A673 (cell line): ENCODE results near the gene LACTBL1.

Source experiments
- EZH2 ChIP-seq: fragments of 200-600 bp; sonication (generic); IDR thresholded peaks from 2 replicates; pipeline ENCODE4 v1.6.1; 2017; ENCODE audit warnings: borderline replicate concordance, low read depth, mild to moderate bottlenecking, mixed read lengths, antibody characterized with exemption, low read length; ENCODE audit not compliant: poor library complexity, severe bottlenecking
- TF ChIP-seq, protein P1 (sequence below): fragments of 300-800, 200-600 bp; sonication (generic); conservative IDR thresholded peaks from 2 replicates; pipeline ENCODE4 v1.5.1; 2017; ENCODE audit warnings: low read depth, mild to moderate bottlenecking, antibody characterized with exemption, low read length, moderate library complexity, mixed read lengths

DNA sequence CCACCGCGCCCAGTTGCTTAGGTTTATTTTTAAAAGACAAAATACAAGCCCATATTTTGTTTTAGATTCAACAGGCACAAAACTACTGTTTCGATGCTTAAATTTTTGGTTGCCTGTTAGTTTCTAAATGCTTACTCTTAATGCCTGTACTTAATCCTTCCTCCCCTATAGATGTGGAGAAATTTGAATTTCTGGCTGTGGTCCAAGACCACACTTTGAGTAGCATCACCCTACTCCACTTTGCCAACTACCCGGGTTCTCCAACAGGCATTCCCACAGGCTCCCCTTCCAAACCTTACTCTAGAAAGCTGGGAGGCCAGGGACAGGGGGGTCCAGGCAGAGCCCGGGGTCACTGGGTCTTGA, 20.0 kb downstream of the LACTBL1 start:
- TF ChIP-seq, protein P1, sequence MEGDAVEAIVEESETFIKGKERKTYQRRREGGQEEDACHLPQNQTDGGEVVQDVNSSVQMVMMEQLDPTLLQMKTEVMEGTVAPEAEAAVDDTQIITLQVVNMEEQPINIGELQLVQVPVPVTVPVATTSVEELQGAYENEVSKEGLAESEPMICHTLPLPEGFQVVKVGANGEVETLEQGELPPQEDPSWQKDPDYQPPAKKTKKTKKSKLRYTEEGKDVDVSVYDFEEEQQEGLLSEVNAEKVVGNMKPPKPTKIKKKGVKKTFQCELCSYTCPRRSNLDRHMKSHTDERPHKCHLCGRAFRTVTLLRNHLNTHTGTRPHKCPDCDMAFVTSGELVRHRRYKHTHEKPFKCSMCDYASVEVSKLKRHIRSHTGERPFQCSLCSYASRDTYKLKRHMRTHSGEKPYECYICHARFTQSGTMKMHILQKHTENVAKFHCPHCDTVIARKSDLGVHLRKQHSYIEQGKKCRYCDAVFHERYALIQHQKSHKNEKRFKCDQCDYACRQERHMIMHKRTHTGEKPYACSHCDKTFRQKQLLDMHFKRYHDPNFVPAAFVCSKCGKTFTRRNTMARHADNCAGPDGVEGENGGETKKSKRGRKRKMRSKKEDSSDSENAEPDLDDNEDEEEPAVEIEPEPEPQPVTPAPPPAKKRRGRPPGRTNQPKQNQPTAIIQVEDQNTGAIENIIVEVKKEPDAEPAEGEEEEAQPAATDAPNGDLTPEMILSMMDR, result no peak
- TF ChIP-seq EZH2, result no peak
